ENCODE results near the gene NT5M.

DNA sequence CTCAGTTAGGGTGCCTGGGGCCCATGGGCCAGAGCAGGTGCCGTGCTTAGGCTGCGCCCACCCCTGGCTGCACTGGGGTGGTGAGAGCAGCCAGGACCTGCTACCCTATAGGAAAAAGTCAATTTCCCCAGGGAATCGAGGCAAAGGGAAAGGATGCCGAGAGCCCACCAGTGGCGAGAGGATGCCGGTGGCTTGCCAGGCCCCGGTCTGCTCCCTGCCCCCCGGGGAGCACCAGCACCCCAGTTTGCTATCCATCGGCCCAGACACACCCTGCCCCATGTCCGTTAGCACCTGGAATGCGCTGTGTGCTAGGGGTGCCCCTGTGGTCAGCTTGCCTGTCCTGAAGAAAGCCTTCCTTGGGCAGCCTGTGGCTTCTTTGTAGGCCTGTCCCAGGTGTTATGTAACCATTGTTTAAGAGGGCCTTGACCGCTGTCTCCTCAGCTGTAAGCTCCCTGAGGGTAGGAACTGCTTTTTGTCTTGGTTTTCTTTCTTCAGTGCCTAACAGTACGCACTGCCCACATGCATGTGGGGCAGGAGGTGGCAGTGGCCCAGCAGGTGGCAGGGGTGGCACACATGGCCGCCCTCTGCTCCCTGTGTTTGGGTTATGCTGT is 40.8 kb downstream of the NT5M start:
- TF ChIP-seq, protein P1, sequence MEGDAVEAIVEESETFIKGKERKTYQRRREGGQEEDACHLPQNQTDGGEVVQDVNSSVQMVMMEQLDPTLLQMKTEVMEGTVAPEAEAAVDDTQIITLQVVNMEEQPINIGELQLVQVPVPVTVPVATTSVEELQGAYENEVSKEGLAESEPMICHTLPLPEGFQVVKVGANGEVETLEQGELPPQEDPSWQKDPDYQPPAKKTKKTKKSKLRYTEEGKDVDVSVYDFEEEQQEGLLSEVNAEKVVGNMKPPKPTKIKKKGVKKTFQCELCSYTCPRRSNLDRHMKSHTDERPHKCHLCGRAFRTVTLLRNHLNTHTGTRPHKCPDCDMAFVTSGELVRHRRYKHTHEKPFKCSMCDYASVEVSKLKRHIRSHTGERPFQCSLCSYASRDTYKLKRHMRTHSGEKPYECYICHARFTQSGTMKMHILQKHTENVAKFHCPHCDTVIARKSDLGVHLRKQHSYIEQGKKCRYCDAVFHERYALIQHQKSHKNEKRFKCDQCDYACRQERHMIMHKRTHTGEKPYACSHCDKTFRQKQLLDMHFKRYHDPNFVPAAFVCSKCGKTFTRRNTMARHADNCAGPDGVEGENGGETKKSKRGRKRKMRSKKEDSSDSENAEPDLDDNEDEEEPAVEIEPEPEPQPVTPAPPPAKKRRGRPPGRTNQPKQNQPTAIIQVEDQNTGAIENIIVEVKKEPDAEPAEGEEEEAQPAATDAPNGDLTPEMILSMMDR (IDR thresholded peaks at IDR 0.05; ENCODE audit: insufficient read depth, low read length) = no peak
- TF ChIP-seq POLR2AphosphoS5 (IDR thresholded peaks at IDR 0.05; ENCODE audit: low read depth) = no peak
- TF ChIP-seq, protein P2, sequence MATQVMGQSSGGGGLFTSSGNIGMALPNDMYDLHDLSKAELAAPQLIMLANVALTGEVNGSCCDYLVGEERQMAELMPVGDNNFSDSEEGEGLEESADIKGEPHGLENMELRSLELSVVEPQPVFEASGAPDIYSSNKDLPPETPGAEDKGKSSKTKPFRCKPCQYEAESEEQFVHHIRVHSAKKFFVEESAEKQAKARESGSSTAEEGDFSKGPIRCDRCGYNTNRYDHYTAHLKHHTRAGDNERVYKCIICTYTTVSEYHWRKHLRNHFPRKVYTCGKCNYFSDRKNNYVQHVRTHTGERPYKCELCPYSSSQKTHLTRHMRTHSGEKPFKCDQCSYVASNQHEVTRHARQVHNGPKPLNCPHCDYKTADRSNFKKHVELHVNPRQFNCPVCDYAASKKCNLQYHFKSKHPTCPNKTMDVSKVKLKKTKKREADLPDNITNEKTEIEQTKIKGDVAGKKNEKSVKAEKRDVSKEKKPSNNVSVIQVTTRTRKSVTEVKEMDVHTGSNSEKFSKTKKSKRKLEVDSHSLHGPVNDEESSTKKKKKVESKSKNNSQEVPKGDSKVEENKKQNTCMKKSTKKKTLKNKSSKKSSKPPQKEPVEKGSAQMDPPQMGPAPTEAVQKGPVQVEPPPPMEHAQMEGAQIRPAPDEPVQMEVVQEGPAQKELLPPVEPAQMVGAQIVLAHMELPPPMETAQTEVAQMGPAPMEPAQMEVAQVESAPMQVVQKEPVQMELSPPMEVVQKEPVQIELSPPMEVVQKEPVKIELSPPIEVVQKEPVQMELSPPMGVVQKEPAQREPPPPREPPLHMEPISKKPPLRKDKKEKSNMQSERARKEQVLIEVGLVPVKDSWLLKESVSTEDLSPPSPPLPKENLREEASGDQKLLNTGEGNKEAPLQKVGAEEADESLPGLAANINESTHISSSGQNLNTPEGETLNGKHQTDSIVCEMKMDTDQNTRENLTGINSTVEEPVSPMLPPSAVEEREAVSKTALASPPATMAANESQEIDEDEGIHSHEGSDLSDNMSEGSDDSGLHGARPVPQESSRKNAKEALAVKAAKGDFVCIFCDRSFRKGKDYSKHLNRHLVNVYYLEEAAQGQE (IDR thresholded peaks at IDR 0.05; ENCODE audit: insufficient replicate concordance, low read depth) = no peak

Data from HL-60 (cell line).